Skeletal muscle satellite cell (primary cell): Measurements from ENCODE around the gene RAD9A. TPM values are rescaled to one million over a fixed set of nuclear protein-coding genes. Genes with fewer than 3 reads are reported as not detected.

Experiments
- H3K27me3 ChIP-seq: 2 replicates; pipeline ENCODE4 v1.7.0; 2013; ENCODE audit warnings: low read length; ENCODE audit not compliant: control insufficient read depth, insufficient read depth
- H3K36me3 ChIP-seq: 2 replicates; pipeline ENCODE4 v1.7.0; 2013; ENCODE audit warnings: mild to moderate bottlenecking, control low read depth, low read length; ENCODE audit not compliant: insufficient read depth
- H3K4me1 ChIP-seq: 2 replicates; pipeline ENCODE4 v1.7.0; 2013; ENCODE audit warnings: low read length; ENCODE audit not compliant: control insufficient read depth, insufficient read depth
- H3K4me2 ChIP-seq: 2 replicates; pipeline ENCODE4 v1.7.0; 2013; ENCODE audit warnings: mild to moderate bottlenecking, low read length
- H3K4me3 ChIP-seq: 2 replicates; pipeline ENCODE4 v1.7.0; 2013; ENCODE audit warnings: low read length
- H3K9ac ChIP-seq: 2 replicates; pipeline ENCODE4 v1.7.0; 2013; ENCODE audit warnings: mild to moderate bottlenecking, low read depth, low read length, moderate library complexity
- H3K9me3 ChIP-seq: replicated peaks from 2 replicates; pipeline ENCODE4 v1.7.0; 2013; ENCODE audit warnings: mild to moderate bottlenecking, control low read depth, low read length
- total RNA-seq: library from RNA; depleted of rRNA; stranded (reverse); fragments of >200 nt; gene quantifications from 2 replicates; pipeline ENCODE4 v1.2.3, GENCODE V29; 2012; rRNA removed

The RAD9A gene
- total RNA-seq = 3.0 and 3.9 TPM in 2 replicates

DNA sequence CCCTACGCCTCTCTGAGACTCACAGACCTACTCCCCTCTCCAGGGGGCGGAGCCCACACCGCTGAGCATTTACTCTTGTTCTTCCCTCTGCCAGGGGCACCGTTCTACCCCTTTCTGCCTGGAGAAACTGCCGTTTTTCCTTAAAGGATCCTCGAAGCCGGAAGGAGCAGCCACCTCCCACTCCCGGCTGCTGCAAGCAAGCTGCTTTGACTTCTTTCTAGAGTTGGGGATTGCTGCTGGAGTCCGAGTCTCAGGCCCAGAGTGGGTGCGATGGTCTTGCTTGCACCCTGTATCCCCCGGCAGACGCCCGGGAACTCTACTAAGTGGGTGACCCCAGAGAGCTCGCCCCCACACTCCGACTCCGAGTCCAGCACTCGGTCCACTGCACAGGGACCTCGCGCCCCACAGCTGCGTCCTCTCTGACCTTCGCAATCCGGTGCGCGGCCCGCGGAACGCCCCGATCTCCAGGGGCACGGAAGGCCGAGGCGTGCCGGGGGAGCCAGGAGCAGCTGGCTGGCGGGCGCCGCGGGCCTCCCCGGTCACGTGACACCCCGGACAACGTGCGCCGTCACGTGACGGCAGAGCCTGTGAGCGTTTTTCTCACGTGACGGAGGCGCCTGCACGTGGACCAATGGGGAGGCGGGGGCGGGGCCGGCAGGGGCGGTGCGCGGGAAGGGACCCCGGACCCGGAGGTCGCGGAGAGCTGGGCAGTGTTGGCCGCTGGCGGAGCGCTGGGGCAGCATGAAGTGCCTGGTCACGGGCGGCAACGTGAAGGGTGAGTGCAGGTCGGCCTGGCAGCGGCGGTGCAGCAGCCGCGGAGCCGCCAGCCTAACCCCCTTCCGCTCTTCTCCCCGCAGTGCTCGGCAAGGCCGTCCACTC lies at the start of gene RAD9A:
Gene RAD9A (plus strand): TSS at position 683 of the 879 bp plus-strand sequence. CDS start 59 bp downstream, at position 742.
- H3K4me3 ChIP-seq = peak within 1 kb of the TSS; percentile 92

GRCh38 chr11:67344264-67344663 lies 47.5 kb upstream of the RAD9A start:
- no peak overlapping the region for H3K4me2 ChIP-seq
- H3K27me3 ChIP-seq = no peaks in the 10 kb centered on the region
- peaks cover 13% of the 10 kb centered on the region for H3K4me1 ChIP-seq
- no peak overlapping the region for H3K4me3 ChIP-seq
- H3K9me3 ChIP-seq = no peaks in the 10 kb centered on the region
- H3K36me3 ChIP-seq = no peaks in the 10 kb centered on the region
- no peak overlapping the region for H3K9ac ChIP-seq

More for the DNA sequence above, at the start of gene RAD9A:
- Histone ChIP-seq H3K36me3 (peaks cover 11% of the 10 kb centered on the region), H3K4me2 (peak within 1 kb of the TSS; percentile 98), H3K9ac (peak within 1 kb of the TSS; percentile 97), H3K27me3 (no peaks in the 10 kb centered on the region), H3K9me3 (no peaks in the 10 kb centered on the region), H3K4me1 (peaks cover 11% of the 10 kb centered on the region)

- H3K4me2 ChIP-seq = no peak overlapping the region
- peaks cover 13% of the 10 kb centered on the region for H3K4me1 ChIP-seq
- no peak overlapping the region for H3K9ac ChIP-seq
- no peaks in the 10 kb centered on the region for H3K27me3 ChIP-seq
- no peaks in the 10 kb centered on the region for H3K9me3 ChIP-seq
- H3K4me3 ChIP-seq = no peak overlapping the region
- H3K36me3 ChIP-seq = no peaks in the 10 kb centered on the region
These were observed 46.4 kb upstream of the RAD9A start for GRCh38 chr11:67345247-67345919.

DNA sequence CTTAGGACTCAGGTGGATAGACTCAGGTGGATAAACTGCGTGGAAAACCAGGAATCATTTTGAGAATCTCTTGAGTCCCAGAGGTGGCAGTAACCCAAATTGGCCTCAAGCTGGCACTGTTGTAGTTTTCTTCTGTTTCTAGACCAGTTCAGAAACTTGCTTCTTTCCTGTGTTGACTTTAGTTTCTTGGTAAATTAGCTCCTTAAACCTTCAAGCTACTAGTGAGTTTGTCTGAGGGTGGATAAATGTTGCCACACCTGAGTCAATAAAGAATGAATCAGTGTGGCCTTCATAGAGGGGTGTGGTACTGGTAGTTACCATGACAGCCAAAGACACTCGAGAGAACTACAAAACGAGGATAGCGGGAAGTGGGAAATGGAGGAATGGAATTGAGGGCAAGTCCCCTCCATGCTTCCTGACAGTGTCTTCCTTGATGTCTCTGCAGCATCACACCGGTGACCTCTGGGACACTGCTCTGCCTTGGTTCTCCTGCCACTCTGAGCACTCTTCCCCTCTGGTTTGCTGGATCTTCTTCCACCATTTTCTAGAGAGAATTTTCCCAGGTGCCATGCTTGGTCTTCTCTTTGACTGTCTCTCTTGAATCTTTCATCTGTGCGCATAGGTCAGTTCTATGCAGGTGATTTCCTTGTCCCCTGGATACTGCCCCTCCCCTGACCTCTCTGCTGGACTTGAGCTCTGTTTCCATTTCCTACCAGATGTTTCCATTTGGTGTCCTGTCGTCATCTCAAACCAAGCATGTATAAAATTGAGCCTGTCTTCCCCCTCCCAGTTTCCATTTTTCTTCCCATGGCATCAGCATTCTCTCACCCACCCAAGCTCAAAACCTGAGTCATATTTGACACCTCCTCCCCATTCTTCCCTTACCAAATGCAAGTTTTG lies 45.6 kb upstream of the RAD9A start:
- Histone ChIP-seq H3K9ac (no peak overlapping the region), H3K27me3 (no peaks in the 10 kb centered on the region), H3K9me3 (no peaks in the 10 kb centered on the region), H3K4me1 (peaks cover 13% of the 10 kb centered on the region), H3K4me2 (no peak overlapping the region), H3K36me3 (no peaks in the 10 kb centered on the region), H3K4me3 (no peak overlapping the region)

- H3K4me1 ChIP-seq = peaks cover 27% of the 10 kb centered on the region
These were observed 43.6 kb upstream of the RAD9A start for GRCh38 chr11:67347964-67348749.

DNA sequence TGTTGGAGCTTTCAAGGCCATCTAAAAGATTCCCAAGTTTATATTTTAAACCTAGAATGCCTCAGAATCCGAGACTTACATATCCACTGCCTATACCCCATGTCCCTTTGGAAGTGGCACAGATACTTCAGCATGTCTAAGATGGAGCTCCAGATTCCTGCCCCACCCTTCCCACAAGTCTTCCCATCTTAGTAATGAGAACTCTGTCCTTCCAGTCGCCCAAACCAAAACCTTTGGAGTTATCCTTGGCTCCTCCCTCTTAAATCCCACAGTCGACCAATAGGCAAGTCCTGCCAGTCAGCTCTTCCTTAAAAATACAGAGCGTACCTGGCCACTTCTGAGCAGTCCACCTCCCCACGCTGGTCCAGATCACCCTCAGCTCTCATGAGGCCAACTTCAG lies 42.8 kb upstream of the RAD9A start:
- no peaks in the 10 kb centered on the region for H3K9me3 ChIP-seq
- peaks cover 5% of the 10 kb centered on the region for H3K36me3 ChIP-seq
- no peaks in the 10 kb centered on the region for H3K27me3 ChIP-seq
- H3K9ac ChIP-seq = no peak overlapping the region
- peaks cover 32% of the 10 kb centered on the region for H3K4me1 ChIP-seq
- H3K4me3 ChIP-seq = no peak overlapping the region
- no peak overlapping the region for H3K4me2 ChIP-seq

More at GRCh38 chr11:67347964-67348749, 43.6 kb upstream of the RAD9A start:
- peaks cover 5% of the 10 kb centered on the region for H3K36me3 ChIP-seq
- H3K4me2 ChIP-seq = no peak overlapping the region
- H3K4me3 ChIP-seq = no peak overlapping the region
- no peaks in the 10 kb centered on the region for H3K9me3 ChIP-seq
- no peaks in the 10 kb centered on the region for H3K27me3 ChIP-seq
- H3K9ac ChIP-seq = no peak overlapping the region

DNA sequence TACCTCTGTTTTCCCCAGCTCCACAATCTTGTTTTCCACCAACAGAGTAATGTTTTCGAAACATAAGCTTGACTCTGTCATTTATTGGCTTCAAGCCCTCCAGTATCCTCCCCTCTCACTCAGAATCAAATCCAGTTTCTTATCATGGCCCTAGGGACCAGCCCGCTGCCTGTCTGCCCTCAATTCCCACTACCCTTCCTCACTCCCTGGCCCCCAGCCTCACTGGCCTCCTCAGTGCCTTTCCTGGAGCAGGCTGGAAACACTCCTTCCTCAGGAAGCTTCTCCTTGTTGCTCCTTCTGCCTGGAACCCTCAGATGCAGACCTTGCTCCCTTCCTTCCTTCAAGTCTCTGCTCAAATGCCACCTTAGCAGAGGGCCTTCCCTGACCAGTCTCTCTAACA lies 42.3 kb upstream of the RAD9A start:
- Histone ChIP-seq H3K4me3 (no peak overlapping the region), H3K4me1 (peaks cover 36% of the 10 kb centered on the region), H3K27me3 (no peaks in the 10 kb centered on the region), H3K36me3 (peaks cover 5% of the 10 kb centered on the region), H3K9ac (no peak overlapping the region), H3K4me2 (no peak overlapping the region), H3K9me3 (no peaks in the 10 kb centered on the region)

DNA sequence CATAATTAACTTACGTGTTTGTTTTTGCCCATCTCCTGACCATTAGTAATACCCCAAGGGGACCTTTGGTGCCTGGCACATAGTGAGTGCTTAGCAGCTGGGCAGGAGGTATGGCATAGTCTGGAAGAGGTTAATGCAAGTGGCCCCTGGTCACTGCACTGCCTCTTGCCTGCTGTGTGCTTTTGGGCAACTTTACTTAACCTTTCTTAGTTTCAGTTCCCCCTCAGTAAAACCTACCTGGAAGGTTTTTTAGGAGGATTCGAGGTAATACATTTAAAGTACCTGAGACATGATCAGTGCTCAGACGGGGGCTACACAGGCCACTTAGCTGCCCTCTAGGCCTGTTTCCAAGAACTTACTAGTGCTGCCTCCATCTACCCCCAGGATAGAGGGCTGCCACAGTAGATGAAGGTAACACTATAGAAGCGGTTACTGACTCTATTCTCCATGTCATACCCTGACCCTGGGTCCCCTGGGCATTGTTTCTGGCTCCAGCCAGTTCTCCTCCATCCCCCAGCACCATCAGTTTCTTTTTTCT lies 41.8 kb upstream of the RAD9A start:
- no peaks in the 10 kb centered on the region for H3K9me3 ChIP-seq

DNA sequence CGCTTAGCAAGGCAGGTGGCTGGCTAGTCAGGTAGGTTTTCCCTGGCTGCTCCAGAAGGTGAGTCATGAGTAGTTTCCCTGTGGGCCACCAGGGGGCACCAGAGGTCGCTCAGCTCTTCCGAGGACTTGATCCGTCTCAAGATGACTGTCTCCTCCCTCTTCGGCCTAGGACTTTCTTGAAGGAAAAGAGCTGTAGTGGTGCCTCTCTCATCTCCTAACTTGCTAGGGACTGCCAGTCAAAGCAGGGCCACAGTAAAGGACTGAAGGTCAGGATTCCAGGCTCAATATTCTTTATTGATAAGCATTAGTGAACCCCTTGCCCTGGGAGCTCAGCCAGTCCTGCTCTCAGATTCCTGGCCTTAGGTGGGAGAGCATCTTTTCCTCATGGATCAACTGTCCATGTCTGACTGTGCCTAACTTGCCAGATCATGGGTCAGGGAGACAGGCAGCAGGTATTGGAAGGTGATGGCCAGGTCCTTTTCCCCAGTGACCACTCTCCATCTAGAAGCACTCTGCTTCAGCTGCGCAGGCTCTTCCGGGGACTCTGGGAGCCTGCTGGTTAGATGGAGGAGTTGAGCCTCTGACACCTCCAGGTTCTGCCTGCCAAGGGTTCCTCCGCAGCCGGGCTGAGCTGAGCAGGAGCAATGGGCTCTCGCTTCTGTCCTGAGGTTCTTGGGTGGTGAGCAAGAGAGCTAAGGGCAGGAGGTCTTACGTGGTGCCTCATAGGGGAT lies 40.3 kb upstream of the RAD9A start:
- Histone ChIP-seq H3K9me3 (no peaks in the 10 kb centered on the region), H3K9ac (peak overlapping the region; percentile 59), H3K4me3 (peak overlapping the region; percentile 44), H3K4me1 (peaks cover 49% of the 10 kb centered on the region), H3K4me2 (peak overlapping the region; percentile 97), H3K36me3 (peaks cover 5% of the 10 kb centered on the region), H3K27me3 (no peaks in the 10 kb centered on the region)

More for the DNA sequence above, 41.8 kb upstream of the RAD9A start:
- Histone ChIP-seq H3K9ac (no peak overlapping the region), H3K27me3 (no peaks in the 10 kb centered on the region), H3K4me2 (no peak overlapping the region), H3K4me1 (peaks cover 40% of the 10 kb centered on the region), H3K4me3 (no peak overlapping the region), H3K36me3 (peaks cover 5% of the 10 kb centered on the region)
